HFFc6 (cell line): ENCODE data around the gene ZNF428. TPM values are rescaled to one million over a fixed set of nuclear protein-coding genes. Genes with fewer than 3 reads are reported as not detected.
A peak's percentile ranks its signal among the peaks of the same experiment; 100 is the strongest.
"Not testable (repeated sequence)": the region's sequence is repeated elsewhere in the genome, so short reads cannot be mapped to it uniquely, and the experiment has no call there.

Source experiments
- DNase-seq: peaks from one replicate; pipeline ENCODE4 v3.0.0-alpha.2; 2018
- H3K27ac Mint-ChIP-seq: 2 replicates; pipeline ENCODE4 v1.8.0; 2020; ENCODE audit warnings: mild to moderate bottlenecking, mixed read lengths
- H3K27me3 Mint-ChIP-seq: 2 replicates; pipeline ENCODE4 v1.8.0; 2021; ENCODE audit warnings: mild to moderate bottlenecking, moderate library complexity, mixed read lengths; ENCODE audit not compliant: insufficient read depth
- H3K36me3 Mint-ChIP-seq: 2 replicates; pipeline ENCODE4 v1.8.0; 2021; ENCODE audit warnings: low read depth, mixed read lengths
- H3K4me1 Mint-ChIP-seq: 2 replicates; pipeline ENCODE4 v1.8.0; 2020; ENCODE audit warnings: low read depth, mixed read lengths
- H3K4me3 Mint-ChIP-seq: 2 replicates; pipeline ENCODE4 v1.8.0; 2020; ENCODE audit warnings: mild to moderate bottlenecking, moderate library complexity, mixed read lengths
- H3K9me3 Mint-ChIP-seq: 2 replicates; pipeline ENCODE4 v1.8.0; 2020; ENCODE audit warnings: mild to moderate bottlenecking, mixed read lengths
- total RNA-seq, 6 experiments: library from RNA; stranded (reverse); fragmentation: NEBNext Ultra II Directional; extraction: Animal tissue kit (Norgen Biotek cat#: 25700); gene quantifications; 2 replicates in 1 of 6; 3 replicates in 5 of 6; pipeline ENCODE4 v1.2.3, GENCODE V29; 2021
- TF ChIP-seq, protein P1 (sequence below): fragments of 200-600 bp; sonication (generic); IDR thresholded peaks from 2 replicates; pipeline ENCODE4 v1.5.0; 2021; ENCODE audit warnings: antibody characterized with exemption, mild to moderate bottlenecking

The ZNF428 gene
- total RNA-seq, 6 experiments from 2014 or later = 32.2 to 42.2 (median 37.3) TPM

DNA sequence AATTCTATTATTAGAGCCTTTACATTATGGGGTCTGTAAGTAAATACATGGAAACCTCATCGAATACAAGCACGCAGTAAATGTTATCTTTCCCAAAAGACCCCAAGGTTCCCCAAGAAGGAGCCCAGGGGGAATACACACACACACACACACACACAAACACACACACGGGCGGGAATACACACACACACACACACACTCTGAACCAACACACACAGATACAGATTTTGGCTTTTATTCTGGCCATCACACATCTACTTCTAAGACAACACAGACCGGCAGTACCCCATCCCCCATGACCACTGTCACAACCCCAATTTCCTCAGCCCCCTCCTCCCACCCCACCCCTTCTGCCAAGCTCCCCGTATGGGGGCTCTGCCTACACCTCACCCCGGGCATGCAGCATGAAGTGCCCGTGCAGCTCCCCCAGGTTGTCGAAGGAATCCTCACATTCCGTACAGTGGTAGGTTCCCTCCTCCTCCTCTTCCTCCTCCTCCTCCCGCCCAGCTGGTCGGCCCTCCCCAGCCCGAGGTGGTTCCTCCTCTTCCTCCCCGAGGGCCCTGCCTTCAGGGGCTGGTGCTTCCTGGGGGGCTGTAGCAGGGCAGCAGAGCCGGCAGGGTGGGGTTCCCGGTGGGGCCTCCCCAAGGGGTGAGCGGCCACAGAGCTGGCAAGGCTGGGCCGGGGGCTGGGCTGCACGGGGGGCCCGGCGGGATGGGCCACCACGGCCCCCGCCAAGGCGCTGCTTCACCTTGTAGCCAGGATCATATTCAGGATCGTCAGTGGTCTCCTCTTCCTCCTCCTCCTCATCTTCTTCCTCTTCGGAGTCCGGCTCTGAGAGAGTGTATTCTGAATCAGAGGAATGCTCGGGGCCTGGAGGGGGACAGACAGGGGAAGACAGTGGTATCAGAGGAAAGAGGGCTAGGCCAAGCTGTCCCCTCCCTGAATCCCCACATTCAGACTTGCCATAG lies 11.9 kb downstream of the ZNF428 start:
- Mint-ChIP-seq H3K4me1 (peaks cover 12% of the 10 kb centered on the region), H3K4me3 (no peak overlapping the region), H3K27ac (no peak overlapping the region; the same call in 1 of the 2 replicates), H3K27me3 (peaks cover 5% of the 10 kb centered on the region), H3K9me3 (no peaks in the 10 kb centered on the region), H3K36me3 (peaks cover 8% of the 10 kb centered on the region)
- TF ChIP-seq, protein P1, sequence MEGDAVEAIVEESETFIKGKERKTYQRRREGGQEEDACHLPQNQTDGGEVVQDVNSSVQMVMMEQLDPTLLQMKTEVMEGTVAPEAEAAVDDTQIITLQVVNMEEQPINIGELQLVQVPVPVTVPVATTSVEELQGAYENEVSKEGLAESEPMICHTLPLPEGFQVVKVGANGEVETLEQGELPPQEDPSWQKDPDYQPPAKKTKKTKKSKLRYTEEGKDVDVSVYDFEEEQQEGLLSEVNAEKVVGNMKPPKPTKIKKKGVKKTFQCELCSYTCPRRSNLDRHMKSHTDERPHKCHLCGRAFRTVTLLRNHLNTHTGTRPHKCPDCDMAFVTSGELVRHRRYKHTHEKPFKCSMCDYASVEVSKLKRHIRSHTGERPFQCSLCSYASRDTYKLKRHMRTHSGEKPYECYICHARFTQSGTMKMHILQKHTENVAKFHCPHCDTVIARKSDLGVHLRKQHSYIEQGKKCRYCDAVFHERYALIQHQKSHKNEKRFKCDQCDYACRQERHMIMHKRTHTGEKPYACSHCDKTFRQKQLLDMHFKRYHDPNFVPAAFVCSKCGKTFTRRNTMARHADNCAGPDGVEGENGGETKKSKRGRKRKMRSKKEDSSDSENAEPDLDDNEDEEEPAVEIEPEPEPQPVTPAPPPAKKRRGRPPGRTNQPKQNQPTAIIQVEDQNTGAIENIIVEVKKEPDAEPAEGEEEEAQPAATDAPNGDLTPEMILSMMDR = no peak
- DNase-seq = no peak

DNA sequence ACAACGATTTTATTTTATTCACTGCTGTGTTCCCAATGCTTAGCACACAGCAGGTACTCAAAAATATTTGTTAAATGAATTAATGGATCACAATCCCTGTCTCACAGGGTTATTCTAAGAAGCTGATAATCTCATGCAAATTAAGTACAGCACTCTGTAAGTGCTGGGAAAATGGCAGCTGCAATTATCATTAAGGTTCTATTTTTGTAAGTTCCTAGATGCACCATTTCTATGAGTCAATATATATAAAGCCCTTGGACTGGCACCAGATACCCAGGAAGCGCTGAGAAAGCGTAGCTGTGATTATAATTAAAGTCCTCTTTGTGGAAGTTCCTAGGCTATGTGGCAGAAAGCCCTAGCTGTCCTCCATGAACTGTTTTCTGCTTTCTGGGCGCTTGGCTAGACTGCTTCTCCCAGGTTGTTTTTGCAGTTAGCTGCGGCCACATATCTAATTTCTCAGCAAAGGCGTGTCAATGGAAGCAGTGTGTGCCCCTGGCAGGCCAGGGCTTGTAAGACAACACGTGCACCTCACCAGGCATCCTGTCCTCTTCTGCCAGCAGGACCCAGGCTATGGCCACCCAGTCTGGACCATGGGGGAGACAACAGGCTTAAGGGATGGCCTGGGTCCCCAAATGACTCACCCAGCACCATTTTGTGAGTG lies 12.7 kb downstream of the ZNF428 start:
- Mint-ChIP-seq H3K4me1 (peaks cover 12% of the 10 kb centered on the region), H3K36me3 (peaks cover 2% of the 10 kb centered on the region), H3K9me3 (no peaks in the 10 kb centered on the region), H3K4me3 (no peak overlapping the region), H3K27ac (no peak overlapping the region; the same call in 1 of the 2 replicates), H3K27me3 (peaks cover 5% of the 10 kb centered on the region)
- no peak for DNase-seq
- TF ChIP-seq, protein P1 = no peak

DNA sequence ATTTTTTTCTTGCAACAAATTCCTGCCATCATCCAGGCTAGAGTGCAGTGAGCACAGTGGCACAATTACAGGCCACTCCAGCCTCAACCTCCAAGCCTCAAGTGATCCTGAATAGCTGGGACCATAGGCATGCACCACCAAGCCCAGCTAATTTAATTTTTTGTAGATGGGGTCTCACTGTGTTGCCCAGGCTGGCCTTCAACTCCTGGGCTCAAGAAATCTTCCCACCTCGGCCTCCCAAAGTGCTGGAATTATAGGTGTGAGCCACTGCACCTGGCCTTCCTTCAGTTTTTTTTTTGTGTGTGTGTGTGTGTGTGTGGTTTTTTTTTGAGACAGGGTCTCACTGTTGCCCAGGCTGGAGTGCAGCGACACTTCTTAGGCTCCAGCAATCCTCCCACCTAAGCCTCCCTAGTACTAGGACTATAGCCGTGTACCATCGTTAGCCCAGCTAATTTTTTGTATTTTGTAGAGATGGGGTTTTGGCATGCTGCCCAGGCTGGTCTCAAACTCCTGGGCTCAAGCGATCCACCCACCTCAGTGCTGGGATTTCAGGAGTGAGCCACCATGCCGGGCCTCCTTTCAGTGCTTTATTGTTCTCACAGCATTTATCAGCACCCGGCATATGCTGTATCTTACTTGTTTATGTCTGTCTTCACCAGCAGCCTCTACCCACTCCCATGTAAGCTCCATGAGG lies 13.4 kb downstream of the ZNF428 start:
- DNase-seq = no peak
- H3K4me1 Mint-ChIP-seq = peaks cover 12% of the 10 kb centered on the region
- no peak overlapping the region for H3K4me3 Mint-ChIP-seq
- TF ChIP-seq, protein P1 = no peak
- no peaks in the 10 kb centered on the region; the same call in 1 of the 2 replicates for H3K36me3 Mint-ChIP-seq
- peaks cover 5% of the 10 kb centered on the region for H3K27me3 Mint-ChIP-seq
- H3K9me3 Mint-ChIP-seq = no peaks in the 10 kb centered on the region
- no peak overlapping the region for H3K27ac Mint-ChIP-seq

DNA sequence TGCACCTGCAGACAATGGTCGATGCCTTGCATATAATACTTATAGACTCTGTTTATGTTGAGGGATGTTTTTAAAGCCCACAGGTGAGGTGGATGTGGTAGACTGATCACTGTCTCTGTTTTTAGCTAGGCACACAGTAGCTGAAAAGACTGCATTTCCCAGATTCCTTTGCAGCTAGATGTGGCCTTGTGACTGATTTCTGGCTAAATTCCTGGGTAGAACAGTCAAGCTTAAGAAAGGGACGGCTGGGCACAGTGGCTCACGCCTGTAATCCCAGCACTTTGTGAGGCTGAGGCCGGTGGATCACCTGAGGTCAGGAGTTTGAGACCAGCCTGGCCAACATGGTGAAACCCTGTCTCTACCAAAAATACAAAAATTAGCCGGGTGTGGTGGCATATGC lies 19.1 kb downstream of the ZNF428 start:
- not testable (repeated sequence) for H3K27ac Mint-ChIP-seq, H3K4me3 Mint-ChIP-seq, H3K9me3 Mint-ChIP-seq, H3K27me3 Mint-ChIP-seq, H3K36me3 Mint-ChIP-seq, DNase-seq
- H3K4me1 Mint-ChIP-seq = peaks cover 15% of the 10 kb centered on the region

DNA sequence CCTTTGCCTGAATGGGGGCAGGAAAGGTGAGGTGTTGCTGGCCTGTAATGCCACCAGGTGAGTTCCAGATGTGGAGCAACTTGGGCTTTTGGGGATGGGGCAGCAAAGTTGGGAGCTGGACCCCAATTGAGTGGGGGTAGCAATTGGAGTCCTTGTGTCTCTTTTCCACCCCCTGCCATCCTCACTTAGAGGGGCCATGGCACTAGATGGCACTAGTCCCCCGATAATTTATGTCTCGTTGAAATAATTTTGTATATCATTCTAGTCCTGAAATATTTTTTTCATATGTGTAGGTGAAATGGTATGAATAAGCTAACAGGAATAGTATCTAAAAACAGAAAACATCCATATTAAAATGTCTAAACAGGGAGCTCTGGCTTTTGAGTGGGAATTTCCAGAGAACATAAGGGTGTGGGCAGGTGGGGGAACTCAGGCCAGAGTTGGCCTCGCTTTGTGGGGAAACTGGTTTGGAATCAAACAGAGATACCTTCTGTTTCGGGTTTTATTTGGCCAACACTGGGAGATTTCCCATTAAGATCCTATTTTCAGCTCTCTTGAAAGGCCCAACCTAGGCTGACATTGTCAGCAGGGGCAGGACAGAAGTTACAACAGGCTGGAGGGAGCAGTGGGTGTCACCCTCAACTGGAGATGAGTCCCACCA lies 19.7 kb downstream of the ZNF428 start:
- DNase-seq = no peak
- Mint-ChIP-seq H3K27me3 (peaks cover 7% of the 10 kb centered on the region), H3K4me1 (peaks cover 15% of the 10 kb centered on the region), H3K36me3 (peaks cover 4% of the 10 kb centered on the region; the same call in 1 of the 2 replicates), H3K4me3 (no peak overlapping the region), H3K27ac (no peak overlapping the region), H3K9me3 (no peaks in the 10 kb centered on the region)
- TF ChIP-seq, protein P1 = 0 out of 2 replicates have a peak, but pooled peaks have one; percentile 12
